Dermis blood vessel endothelial cell (primary cell): ENCODE data around the gene SORL1. TPM values are rescaled to one million over a fixed set of nuclear protein-coding genes. Genes with fewer than 3 reads are reported as not detected.

Experiments
- DNase-seq: peaks from one replicate; pipeline ENCODE4 v3.0.0; 2010
- total RNA-seq: library from RNA; depleted of rRNA; stranded (reverse); fragments of >200 nt; gene quantifications from 2 replicates; pipeline ENCODE4 v1.2.3, GENCODE V29; 2014

SORL1 gene
- total RNA-seq, 1 donor from 2014 or later = 0.17 TPM

DNA sequence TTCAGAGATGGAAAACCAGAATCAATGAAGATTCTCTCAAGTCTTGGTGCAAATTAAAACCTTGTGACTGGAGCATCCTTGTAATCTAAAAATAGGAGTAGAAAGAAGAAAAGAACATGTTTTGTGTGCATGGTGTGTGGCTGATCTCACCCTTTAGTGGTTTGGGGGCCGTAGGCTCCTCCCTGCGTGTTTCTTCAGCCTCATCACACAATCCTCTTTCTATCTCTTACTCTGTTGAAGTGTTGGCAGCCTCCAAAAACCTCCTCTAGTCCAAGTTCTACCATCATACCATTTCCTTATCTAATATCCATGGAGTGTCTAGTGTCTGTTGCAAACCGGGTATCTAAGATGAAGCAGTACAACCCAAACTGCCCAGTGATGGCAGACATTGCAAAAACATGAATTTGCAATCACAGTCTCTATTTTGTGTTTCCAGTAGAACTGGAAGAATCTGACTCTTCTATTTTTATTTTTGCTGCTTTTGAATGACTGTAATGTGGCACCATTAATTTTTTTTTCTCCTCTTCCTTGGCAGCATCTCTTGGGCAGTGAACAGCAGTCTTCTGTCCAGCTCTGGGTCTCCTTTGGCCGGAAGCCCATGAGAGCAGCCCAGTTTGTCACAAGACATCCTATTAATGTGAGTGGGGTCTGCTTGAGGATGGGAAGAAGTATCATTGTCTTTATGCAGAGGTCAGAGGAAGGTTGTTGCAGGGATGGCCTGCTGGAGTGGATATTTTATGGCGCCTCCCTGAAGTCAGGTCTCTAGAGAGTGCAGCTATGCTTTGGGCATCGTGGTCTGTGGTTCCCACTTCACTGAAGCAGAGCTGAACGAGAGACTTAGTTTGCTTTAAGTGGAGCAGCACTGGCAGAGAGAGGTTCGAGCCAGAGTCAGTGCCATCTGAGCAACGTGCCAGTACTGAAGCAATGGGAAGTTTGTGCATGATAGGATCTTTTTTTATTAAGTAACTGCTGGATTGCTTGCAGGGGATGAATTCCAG is 60.7 kb downstream of the SORL1 start:
- DNase-seq = no peak

DNA sequence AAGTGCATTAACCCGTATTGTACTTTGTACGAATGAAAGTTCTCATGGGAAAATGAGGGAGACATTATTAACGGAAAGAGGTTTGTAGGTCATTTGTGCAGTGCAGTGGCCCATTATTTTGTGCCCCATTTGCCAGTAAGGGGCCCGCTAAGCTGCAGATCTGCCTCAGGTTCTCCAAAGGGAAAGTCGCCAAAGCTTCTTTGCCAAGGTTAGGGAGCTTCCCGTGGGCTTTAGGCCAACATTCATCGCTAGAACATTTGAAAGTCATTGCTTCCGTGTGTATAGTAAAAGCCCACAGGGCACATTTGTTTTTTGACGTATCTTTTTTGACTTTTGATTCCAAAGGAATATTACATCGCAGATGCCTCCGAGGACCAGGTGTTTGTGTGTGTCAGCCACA is 61.7 kb downstream of the SORL1 start:
- DNase-seq = no peak

DNA sequence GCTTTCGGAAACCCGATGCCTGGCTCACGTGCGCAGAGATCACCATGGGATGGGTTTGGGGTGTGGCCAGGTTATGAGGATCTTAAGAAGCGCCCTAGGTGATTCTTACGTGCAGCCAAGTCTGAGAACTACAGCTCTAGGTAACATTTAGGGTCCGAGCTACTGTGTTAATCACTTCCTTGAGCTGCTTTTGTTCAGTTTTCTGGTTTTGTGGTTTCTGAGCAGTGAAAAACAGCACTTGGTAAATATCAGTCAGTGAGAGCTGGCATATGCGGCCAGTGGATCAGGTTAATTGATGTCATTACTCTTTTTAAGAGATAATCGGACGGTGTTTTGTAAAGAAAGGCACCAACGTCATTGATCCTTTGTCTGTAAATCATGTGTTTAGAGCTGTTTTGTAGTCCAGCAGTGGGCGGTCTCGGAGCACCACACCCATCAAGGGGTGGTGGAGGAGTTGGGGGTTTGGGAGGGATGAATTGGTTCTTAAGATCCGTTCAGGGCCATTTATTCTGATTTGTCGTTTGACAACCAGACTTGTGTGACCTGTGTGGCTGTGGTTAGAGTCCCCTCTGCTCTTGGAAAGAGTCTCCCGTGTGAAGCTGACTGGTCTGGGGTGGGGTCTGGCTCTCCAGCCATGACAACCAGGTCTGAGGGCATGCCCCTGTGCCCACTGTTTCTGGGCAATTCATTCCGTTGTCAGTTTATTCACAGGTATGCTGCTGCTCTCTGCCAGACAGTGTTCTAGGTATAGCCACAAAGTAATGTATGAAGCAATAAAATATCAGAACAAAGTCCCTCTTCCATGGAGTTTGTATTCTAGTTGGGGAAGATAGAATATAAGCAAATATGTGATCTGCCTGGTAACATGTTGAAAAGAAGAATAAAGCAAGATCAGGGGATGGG is 62.6 kb downstream of the SORL1 start:
- no peak for DNase-seq

DNA sequence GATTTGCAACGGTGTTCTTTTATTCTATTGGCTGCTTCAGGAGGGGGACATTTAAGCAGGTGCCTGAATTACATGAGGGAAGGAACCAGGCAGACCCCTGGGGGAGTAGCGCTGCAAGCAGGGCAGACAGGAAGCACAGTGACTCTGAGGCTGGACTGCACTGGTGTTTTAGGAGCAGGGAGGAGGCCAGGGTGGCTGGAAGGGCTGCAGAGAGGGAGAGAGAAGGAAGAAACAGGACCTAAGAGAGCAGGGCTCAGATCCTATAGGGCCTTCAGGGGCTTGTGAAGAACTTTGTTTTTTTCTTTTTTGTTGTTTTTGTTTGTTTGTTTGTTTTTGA is 63.2 kb downstream of the SORL1 start:
- DNase-seq = no peak

DNA sequence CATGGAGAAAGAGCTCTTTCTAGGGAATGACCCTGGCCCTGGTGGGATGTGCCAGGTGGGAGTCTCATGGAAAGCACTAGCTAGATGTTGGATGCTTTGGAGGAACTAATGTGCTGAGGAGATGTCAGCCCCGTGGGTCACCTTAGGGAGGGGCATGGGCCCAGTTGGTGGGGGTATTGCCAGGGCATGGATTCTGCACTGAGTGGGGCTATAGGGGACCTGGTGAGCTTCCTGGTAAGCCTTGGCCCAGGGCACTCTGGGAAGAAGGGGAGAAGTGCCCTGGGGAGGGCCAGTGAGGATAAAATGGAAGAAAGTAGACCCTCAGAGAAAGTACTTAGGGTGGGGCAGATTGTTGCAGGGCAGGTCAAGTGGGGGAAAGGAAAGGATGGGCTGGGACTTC is 65.9 kb downstream of the SORL1 start:
- DNase-seq = no peak

DNA sequence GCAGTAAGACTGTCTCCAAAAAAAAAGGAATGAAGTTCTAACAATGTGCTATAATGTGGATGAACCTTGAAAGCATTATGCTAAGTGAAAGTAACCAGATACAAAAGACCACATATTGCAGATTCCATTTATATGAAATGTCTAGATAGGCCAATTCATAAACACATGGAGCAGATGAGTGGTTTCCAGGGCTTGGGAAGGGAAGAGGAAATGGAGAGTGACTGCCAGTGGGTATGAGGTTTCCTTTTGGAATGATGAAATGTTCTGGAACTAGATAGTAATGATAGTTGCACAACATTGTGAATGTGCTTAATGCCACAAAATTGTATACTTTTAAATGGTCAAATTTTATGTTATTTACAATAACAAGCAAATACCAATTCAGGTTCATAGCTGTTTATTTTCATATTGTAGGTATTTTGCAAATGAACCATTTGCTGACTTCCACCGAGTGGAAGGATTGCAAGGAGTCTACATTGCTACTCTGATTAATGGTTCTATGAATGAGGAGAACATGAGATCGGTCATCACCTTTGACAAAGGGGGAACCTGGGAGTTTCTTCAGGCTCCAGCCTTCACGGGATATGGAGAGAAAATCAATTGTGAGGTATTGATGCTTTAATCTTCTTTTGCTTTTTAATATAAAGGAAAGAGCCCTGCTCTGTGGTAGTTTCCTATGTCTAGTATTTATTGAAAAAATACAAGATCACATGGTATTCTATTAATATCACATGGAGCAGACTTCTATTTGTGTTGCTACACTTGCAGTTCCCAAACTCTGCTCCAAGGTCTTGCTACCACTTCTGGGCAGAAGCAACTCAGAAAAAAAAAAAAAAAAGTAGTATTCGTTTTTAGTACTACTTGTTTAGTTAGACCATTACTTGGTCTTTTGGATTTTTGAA is 68.4 kb downstream of the SORL1 start:
- DNase-seq = no peak

DNA sequence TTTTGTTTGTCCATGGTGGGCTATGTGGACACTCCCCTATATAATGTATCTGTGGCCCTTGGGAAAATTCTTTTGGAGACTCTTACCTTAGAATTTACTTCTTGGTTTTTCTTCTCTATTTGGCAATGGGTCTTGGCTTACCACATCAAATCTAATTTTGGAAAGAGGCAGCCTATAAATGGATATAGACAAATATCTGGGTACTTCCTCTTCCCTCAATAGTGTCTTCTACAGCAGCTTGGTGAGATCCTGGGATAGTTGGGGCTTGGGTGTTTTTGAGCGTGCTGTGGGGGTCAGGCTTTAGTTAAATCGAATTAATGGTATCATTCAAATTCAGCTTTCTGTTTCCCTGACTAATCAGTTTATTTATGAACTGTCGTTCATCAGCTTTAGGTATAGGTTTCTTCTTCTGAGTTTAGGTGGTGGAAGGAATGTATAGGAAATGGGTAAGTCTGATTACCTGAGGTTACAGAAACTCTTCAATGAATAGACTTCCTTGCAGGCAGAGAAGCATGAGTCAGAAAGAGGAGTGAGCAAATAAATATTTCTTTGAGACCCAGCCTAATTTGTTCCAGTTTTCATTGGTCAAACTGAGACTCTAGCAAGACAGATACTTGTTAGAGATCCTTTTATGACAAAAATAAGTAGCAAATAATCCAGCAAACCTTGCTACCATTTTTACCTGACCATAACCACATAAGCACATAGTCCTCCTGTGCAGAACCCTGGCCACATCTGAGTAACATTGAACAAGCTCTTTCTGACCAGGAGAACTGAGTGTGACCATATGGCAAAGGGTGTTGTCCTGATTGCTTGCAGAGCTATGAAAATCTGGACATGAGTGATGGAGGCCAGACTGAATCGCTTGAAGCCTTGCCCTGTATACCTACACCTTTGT is 69.3 kb downstream of the SORL1 start:
- DNase-seq = no peak

DNA sequence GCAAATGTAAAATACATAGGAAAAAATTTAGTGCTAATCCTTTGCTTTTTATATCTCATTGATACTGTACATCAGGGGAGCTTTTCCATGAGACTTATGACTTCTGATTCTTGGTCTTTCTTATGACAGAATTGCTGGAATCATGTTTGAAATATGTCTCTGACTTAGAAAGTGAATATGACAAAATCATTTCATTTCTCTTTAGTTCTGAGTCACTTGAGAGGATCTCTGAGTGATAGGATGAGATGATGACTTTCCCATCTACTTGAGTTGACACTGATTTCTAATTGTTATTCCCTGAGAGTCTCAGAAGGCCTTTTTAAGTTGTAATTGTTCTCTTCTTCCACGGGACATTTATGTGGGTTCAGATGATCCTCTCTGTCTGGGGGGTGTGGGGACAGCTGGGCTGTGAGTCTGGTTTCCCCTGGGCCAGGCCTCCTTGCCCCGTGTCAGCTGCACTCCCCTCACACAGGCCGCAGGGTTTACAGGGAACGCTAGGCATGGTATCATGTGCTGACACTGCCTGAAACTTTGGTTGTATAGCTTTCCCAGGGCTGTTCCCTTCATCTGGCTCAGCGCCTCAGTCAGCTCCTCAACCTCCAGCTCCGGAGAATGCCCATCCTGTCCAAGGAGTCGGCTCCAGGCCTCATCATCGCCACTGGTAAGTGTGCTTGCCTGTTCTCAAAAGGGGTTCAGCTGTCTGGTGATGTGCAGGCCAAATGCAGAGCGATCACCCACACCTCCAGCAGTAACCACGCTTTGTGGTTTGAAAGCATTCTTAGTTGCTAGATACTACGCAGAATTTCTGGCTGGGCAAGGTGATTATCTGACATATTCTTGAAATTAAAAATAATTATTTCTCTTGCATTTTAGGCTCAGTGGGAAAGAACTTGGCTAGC is 70.2 kb downstream of the SORL1 start:
- no peak for DNase-seq

DNA sequence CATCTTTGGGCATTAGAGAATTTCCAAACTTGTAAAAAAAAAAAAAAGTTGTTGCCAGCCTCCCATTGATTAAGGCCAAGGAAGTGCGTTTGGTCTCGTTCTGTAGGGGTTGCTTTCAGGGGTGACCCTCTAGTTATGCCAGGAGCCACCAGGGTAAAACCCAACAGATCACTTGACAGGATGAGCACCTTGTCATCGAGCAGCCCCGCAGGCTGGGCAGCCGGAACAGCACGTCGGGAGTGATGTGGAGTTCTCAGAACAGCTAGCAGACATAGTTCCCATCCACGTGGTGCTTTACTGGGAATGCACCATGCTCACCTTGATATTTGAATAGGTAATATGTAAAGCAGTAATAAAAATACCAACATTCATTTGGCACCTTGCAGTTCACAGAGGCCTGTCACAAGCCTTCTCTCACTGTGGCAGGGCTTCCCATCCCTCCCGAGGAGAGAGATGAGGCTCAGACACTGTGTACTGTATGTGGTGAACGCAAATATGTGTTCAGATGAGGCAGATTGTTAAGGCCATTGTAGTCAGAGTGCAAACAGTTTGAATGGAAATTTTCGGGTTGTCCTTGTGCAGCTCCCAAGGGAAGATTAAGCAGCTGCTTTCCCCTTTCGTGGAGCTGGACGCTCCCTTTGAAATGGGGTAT is 71.6 kb downstream of the SORL1 start:
- no peak for DNase-seq

DNA sequence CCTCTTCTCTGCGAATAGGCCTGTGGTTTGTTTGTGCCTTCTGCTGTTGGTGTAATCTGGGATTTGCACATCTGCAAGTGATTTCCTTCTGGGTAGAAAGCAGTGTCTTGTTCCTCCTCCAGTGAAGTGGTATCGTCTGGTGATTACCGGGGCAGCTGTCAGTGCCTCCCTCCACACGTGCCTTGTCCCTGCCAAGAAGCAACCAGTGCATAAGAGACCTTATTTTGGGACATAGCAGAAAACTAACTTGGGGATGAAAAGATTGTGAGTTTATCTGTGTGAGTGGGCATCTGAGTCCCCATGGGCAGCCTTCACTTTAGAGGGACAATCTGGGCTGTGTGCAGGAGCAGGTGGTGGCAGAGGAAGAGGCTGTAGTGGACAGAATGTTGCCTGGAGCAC is 72.1 kb downstream of the SORL1 start:
- DNase-seq = no peak

DNA sequence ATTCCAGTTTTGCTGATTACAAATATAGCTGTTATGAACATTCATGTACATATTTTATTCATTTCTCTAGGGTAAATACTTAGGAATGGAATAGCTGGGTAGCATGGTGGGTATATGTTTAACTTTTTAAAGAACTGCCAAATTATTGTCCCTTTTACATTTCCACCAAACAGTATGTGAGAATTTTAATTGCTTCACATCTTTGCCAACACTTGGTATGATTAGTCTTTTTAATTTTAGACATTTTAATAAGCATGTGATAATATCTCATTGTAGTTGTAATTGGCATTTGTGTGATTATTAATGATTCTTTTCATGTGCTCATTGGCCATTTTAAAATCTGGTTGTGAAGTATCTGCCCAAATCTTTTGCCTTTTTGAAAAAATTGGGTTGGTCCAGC is 73.3 kb downstream of the SORL1 start:
- no peak for DNase-seq

DNA sequence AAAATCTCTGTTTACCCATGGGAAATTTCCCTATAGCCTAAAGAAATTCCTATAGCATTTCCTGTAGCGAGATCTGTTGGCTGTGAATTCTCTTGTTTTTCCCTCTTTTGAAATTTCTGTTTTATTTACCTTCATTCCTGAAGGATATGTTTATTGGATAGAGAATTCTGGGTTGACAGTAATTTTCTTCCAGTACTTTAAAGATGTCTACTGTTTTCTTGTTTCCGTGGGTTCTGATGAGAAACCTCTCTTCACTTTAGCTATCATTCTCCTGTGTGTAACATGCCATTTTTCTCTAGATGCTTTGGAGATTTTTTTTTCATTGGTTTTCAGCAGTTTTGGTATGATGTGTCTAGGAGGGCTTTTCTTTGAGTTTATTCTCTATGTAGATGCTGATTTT is 78.1 kb downstream of the SORL1 start:
- DNase-seq = no peak

DNA sequence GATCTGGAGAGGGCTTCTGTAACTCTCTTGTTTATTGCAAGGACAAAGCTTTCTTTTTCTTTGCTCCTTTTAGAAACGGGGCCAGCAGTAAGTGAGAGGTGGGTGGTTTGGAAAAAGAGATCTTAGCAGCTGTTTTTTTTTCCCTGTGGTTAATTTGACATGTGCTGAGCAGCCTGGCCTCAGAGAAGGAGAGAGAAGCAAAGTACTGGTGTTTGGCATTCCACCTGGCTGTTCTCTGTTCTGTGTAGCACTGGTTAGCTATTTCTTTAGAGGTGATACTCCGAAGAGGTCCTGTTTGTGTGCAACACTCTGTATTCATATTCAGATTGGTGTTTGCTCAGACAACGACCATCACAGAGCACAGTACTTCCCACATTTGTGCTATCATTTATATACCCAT is 81.5 kb downstream of the SORL1 start:
- DNase-seq = no peak

DNA sequence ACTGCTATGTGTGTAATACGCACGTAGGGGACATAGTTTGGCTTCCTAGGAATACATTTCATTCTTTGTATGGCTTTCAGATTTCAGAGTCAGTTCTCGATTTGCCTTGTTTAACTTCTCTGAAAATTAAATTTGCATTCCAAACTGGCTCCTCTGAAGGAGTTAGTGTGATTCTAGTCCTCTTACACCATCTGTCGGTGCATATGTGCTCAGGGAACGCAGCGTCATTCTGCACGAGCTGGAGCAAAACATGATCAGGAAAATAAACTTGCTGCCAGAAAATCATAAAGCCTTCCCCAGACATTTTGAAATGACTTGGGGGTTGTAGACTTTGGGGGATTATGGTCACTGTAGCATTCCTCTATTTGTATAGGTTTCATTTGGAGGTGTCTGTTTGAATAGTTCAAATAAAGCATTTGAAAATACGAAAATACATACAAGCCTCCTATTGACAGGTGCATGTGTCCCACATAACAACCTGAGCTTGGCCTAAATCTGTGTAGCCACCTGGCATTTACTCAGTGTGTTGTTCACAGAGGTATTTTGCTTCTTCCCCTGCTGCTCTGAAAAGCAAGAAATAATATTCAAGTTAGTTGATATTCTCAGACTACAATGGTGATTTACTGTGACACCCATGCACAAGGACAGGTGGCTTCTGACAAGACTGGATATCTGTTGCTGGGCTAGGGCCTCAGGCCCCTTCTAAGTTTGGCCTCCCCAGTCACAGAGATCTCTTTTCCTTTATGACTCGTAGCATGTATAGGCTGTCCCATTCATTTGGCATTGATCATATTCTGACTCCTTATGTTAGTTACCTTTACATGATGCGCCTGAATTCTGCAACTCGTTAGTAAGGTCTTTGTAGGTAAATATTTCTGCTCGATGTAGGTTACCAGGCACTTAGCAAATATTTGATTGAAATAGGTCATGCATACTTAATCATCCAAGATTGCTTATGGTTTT is 82.3 kb downstream of the SORL1 start:
- DNase-seq = no peak

DNA sequence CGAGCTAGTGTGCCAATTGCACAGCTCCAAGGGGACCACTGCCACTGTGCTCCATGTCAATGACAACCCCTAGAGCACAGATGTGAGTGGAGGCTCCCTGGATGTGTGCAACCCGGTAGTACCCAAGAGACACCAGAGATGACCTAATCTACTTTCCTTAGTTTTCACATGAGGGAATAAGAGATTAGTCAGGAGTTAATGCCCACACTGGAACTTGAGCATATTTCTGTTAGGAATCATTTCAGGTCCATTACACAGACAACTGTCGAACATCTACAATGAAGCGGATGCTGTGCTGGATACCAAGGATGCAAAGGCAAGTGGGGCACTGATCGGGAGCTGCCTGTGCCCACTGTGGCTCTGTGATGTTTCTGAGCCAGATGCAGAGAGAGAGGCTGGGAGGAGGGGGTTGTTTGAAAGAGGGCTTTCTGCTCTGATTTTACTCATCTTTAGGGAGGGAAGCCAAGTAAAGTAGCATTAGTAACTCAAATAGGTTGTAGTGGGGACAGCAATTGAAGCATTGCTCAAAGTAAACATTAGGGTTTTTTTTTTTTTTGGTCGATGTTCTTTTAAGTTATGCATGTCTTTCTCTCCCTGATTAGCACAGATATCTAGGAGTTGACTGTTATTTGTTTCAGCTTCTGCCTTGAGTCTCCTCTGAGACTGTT is 83.1 kb downstream of the SORL1 start:
- DNase-seq = no peak

DNA sequence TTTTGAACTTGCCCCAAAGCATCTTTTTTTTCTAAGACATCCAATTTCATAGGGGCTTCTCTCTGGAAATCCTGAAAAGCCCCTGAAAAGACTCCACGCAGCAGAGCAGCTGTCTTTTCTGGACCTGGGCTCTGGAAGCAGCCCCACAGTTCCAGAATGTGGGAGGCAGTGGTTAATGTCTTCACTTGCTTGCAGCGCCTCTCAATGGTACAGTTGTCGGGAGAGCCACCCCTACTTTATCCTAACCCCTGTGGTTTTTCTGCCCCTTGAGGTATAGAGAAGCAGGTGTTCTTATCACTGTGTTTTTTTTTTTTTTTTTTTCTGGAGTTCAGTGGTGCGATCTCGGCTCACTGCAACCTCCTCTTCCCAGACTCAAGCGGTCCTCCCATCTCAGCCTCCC is 84.0 kb downstream of the SORL1 start:
- no peak for DNase-seq

DNA sequence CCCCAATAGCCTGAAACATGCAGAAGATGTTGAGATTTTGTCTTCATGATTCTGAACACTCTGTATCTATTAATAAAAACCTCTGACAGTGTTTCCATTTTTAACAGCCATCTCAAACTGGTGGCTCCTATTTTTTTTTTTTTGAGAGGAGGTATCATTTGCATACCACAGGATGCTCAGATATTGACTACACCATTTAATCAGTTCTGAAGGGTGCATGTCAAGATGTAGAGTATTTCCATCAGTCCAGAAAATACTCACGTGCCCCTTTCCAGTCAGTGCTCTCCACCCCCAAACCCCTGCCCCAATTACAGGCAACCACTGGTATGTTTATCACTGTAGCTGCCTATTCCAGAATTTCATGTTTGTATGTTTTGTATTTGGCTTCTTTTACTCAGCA is 85.9 kb downstream of the SORL1 start:
- no peak for DNase-seq

DNA sequence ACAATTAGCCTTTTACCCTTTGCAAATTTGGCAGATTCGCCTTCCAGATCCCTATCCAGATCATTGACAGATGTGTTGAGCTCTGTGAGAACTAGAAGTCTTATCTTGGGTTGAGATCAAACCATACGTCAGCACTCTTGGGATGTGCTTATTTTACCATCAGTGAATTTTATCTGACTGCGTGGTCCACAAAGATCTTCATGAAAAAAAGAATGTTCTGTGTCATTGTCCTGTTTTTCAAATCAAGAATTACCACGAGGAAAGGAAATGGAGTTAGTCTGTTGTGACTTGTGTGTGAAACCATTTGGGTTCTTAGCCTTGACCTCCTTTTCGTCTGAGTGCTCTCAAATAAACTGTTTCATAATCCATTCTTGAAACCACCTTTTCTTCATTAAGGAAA is 86.9 kb downstream of the SORL1 start:
- no peak for DNase-seq
